Stimulated activated CD4-positive, alpha-beta T cell treated with anti-CD3 and anti-CD28 coated beads, TNF-alpha, amount 100 ng/mL, for 24 hours (primary cell): ENCODE data around the gene SGMS1.

Experiments used
- DNase-seq, 3 experiments: peaks; one replicate each; pipeline ENCODE4 v3.0.0-alpha.2; 2020; ENCODE audit warnings: low read depth in 3 of 3

SGMS1 gene

GRCh38 chr10:50613150-50613549 is 10.6 kb downstream of the SGMS1 start:
- DNase-seq, result no peak

DNA sequence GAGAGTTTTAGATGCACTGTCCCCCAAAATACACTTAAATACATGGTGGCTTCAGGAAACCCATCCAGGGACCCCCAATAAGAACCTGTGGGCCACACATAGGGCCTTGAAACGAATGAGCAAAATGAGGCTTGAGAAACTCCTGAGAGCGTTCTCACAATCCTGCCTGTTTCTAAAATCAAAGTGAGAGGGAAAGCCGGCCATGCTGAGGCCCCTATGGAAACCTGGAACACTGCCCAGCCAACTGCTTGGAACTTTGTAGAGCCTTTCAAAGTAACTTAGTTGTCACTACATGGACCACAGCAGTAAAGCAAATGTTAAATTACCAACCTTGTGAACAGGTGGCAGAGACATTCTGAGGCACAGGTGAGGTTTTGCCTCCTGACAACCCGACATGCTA is 13.4 kb downstream of the SGMS1 start:
- DNase-seq, result no peak

- no peak for DNase-seq
These were observed 16.3 kb downstream of the SGMS1 start for GRCh38 chr10:50607356-50607925.

- no peak for DNase-seq
These were observed 17.8 kb downstream of the SGMS1 start for GRCh38 chr10:50605951-50606270.

GRCh38 chr10:50605269-50605950 is 18.3 kb downstream of the SGMS1 start:
- no peak for DNase-seq

- no peak for DNase-seq
These were observed 18.9 kb downstream of the SGMS1 start for GRCh38 chr10:50604809-50605208.

DNA sequence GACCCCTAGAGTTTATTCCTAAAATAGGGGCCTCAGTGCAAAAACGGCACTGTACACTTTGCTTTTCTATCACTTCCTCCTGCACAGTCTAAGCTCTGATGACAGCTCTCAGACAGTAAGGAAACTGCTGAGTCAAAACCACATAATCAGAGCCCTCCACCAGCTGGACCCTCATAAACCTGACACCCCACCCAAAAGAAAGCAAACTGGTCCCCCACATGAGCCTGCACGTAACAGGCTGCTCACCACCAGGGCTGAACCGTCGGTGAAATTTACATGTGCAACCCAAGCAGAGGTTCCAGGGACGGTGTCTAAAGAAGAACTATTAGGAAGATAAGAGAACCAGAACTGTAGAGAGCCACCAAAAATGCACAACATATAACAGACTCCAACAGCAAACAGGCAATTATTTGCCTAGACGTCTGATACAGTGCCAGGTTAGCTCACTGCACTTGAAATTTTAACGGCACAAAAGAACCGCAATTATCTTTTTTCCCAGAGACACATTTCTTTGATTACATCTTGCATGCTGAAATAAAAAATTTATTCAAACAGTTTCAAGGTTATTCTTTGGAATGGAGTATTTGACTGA is 19.6 kb downstream of the SGMS1 start:
- no peak for DNase-seq

- no peak for DNase-seq
These were observed 20.5 kb downstream of the SGMS1 start for GRCh38 chr10:50603151-50603850.

GRCh38 chr10:50601974-50602373 is 21.8 kb downstream of the SGMS1 start:
- DNase-seq, result no peak

GRCh38 chr10:50600831-50601477 is 22.8 kb downstream of the SGMS1 start:
- DNase-seq, result no peak

- no peak for DNase-seq
These were observed 23.5 kb downstream of the SGMS1 start for GRCh38 chr10:50600286-50600685.

- DNase-seq, result no peak
These were observed 26.9 kb downstream of the SGMS1 start for GRCh38 chr10:50596897-50597296.

DNA sequence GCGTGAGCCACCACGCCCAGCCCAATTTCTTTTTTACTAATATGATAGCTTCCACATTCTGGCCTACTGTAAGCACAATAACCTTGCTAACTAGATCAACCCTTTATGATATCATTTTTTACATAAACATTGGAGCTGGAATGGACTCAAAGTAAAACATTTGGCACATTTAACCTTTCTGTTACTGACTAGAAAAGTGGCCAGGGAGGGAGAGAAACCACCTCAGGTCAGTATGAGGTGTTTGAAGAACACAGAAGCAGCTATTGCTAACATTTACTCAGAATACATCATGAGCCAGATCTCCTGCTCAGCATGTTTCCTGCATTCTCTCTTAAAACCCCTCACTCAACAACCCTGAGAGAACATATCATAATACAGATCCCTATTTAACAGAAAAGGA is 27.3 kb downstream of the SGMS1 start:
- DNase-seq, result no peak

- DNase-seq, result no peak
These were observed 28.0 kb downstream of the SGMS1 start for GRCh38 chr10:50595785-50596184.

GRCh38 chr10:50593523-50594376 is 30.0 kb downstream of the SGMS1 start:
- DNase-seq, result no peak

DNA sequence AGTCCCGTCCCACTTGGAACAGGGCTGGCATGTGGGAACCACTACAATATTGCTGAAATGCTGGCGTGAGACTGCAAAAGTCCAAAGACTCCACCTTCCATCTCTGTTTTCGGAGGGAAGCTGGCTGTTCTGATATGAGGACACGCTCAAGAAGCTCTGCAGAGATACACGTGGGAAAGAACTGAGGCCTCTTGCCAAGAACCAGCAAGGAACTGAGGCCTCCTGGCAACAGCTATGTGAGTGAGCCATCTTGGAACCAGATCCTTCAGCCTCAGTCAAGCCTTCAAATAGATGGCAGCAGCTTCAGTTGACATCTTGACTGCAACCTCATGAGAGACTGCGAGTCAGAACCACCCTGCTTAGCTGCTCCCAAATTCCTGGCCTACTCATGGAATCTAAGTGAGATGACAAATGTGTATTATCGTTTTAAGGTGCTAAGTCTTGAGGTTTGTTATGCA is 30.8 kb downstream of the SGMS1 start:
- DNase-seq, result no peak

GRCh38 chr10:50590935-50591334 is 32.8 kb downstream of the SGMS1 start:
- no peak for DNase-seq

GRCh38 chr10:50586740-50587088 is 37.0 kb downstream of the SGMS1 start:
- no peak for DNase-seq

DNA sequence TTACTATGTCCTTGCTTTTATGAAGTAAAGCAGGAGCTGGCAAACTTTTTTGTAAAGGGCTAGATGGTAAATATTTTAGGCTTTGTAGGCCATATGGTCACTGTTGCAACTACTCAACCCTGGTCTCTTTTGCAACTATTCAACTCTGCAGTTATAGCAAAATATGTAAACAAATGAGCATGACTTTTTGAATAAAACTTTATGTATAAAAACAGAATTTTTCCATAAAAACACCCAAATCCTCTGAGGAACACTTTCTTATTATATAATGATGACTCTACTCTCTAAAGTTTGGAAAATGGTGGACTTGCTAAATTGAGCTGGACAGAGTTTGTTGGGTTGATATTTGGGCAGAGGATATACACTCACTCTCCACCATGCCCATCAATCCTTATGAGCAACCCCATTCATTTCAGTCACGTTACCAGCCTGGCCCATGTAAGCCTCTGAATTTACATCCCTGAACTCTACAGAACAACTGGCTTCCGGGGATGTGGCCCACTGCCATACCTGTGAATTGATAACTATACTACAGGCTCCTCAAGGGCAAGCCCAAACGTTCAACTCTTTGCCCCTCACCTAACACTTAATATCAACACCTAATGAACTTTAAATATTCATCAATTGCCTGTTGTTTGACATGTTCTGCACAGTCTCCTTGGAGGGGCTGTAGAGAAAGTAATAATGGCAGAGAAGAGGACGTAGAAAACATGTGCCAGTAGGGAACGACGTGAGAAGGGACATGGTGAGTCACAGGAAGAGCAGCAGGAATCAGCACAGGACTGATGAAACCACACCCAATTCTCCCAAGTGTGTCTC is 37.6 kb downstream of the SGMS1 start:
- no peak for DNase-seq
